IMR-90 (cell line): Measurements from ENCODE around the gene TMED8.

Experiments
- CEBPB ChIP-seq: IDR thresholded peaks from 2 replicates; pipeline ENCODE4 v1.6.1; 2012; ENCODE audit warnings: low read depth, low read length, improper control_type of control experiment
- CHD1 ChIP-seq: IDR thresholded peaks from 2 replicates; pipeline ENCODE4 v1.6.1; 2012; ENCODE audit warnings: low read depth, low read length, improper control_type of control experiment
- FOS ChIP-seq: fragments of 150-350 bp; IDR thresholded peaks from 2 replicates; pipeline ENCODE4 v1.6.1; 2016; ENCODE audit warnings: low read depth, low read length
- MAZ ChIP-seq: IDR thresholded peaks from 2 replicates; pipeline ENCODE4 v1.6.1; 2012; ENCODE audit warnings: low read depth, mild to moderate bottlenecking, low read length, improper control_type of control experiment, moderate library complexity, borderline replicate concordance
- POLR2A ChIP-seq: IDR thresholded peaks from 2 replicates; pipeline ENCODE4 v1.6.1; 2012; ENCODE audit warnings: mild to moderate bottlenecking, low read depth, low read length
- RAD21 ChIP-seq: IDR thresholded peaks from 2 replicates; pipeline ENCODE4 v1.6.1; 2012; ENCODE audit warnings: low read length, improper control_type of control experiment
- RFX5 ChIP-seq: IDR thresholded peaks from 2 replicates; pipeline ENCODE4 v1.8.0; 2012; ENCODE audit warnings: low read depth, mild to moderate bottlenecking, low read length, moderate library complexity
- SMC3 ChIP-seq: fragments of 150-350 bp; IDR thresholded peaks from 2 replicates; pipeline ENCODE4 v1.6.1; 2016; ENCODE audit warnings: low read depth, mild to moderate bottlenecking, antibody characterized with exemption, low read length, moderate library complexity
- TF ChIP-seq, protein P1 (sequence below): conservative IDR thresholded peaks from 2 replicates; pipeline ENCODE4 v1.5.1; 2012; ENCODE audit warnings: mild to moderate bottlenecking, low read depth, low read length, improper control_type of control experiment
- TF ChIP-seq, protein P2 (sequence below): fragments of 150-350 bp; IDR thresholded peaks from 2 replicates; pipeline ENCODE4 v1.6.1; 2017; ENCODE audit warnings: mild to moderate bottlenecking, antibody characterized with exemption, low read length, low read depth

DNA sequence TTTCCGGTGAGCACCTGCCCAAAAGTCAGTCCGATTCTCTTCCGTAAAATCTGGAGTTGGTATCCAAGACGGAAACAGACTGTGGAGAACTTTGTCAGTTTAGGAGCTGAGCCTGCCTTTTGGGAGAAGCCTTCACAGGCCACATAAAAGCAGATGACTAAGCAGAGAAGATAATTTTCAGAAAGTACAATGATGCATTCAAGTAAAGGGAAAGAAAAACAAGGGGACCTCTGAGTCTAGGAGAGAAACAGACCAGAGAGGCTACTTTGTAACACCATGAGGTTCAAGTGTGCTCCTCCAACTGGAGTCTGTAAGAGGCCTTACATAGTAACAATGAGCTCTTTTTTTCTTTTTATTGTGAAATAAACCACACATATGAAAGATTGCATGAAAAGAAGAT is 21.1 kb downstream of the TMED8 start:
- TF ChIP-seq, protein P1, sequence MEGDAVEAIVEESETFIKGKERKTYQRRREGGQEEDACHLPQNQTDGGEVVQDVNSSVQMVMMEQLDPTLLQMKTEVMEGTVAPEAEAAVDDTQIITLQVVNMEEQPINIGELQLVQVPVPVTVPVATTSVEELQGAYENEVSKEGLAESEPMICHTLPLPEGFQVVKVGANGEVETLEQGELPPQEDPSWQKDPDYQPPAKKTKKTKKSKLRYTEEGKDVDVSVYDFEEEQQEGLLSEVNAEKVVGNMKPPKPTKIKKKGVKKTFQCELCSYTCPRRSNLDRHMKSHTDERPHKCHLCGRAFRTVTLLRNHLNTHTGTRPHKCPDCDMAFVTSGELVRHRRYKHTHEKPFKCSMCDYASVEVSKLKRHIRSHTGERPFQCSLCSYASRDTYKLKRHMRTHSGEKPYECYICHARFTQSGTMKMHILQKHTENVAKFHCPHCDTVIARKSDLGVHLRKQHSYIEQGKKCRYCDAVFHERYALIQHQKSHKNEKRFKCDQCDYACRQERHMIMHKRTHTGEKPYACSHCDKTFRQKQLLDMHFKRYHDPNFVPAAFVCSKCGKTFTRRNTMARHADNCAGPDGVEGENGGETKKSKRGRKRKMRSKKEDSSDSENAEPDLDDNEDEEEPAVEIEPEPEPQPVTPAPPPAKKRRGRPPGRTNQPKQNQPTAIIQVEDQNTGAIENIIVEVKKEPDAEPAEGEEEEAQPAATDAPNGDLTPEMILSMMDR = no peak
- no peak for TF ChIP-seq POLR2A
- TF ChIP-seq CEBPB = no peak
- no peak for TF ChIP-seq FOS
- TF ChIP-seq, protein P2, sequence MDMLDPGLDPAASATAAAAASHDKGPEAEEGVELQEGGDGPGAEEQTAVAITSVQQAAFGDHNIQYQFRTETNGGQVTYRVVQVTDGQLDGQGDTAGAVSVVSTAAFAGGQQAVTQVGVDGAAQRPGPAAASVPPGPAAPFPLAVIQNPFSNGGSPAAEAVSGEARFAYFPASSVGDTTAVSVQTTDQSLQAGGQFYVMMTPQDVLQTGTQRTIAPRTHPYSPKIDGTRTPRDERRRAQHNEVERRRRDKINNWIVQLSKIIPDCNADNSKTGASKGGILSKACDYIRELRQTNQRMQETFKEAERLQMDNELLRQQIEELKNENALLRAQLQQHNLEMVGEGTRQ = no peak
- no peak for TF ChIP-seq SMC3
- TF ChIP-seq MAZ = no peak
- TF ChIP-seq RAD21 = no peak
- TF ChIP-seq CHD1 = no peak
- no peak for TF ChIP-seq RFX5
